Femur (tissue), 1 donor: ENCODE results near the gene CHRDL1.
A peak's percentile ranks its signal among the peaks of the same experiment; 100 is the strongest.
"Not testable (repeated sequence)": the region's sequence is repeated elsewhere in the genome, so short reads cannot be mapped to it uniquely, and the experiment has no call there.

Experiments used
- DNase-seq: peaks from one replicate; pipeline ENCODE4 v3.0.0-alpha.2; 2017

CHRDL1 gene

DNA sequence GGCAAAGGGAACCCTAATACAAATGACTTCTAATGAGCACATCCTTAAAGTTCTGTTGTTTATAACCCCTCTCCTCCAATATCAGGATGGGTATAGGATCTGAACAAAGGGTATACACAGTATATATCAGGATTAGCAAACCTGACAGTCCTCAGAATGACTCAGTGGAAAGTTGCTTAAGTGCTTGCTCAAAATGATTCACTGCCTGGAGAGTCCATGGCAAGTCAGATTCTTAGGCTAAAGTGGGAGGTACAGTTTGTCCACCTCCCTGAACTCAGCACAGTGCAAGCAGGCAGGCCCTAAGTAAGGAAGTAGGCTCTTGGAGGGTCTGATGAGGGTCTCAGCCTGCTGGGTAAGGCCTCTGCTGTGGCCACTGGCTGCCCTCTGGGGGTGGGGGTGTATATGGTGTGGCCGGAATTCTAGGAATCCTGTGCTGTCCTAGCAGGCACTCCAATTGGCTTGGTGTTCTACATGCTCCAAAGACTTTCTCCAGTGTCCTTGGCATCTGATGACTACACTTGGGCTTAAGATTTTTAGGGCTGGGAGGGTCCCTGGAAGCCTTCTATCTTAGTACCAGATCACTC is 54.3 kb downstream of the CHRDL1 start:
- no peak for DNase-seq

DNA sequence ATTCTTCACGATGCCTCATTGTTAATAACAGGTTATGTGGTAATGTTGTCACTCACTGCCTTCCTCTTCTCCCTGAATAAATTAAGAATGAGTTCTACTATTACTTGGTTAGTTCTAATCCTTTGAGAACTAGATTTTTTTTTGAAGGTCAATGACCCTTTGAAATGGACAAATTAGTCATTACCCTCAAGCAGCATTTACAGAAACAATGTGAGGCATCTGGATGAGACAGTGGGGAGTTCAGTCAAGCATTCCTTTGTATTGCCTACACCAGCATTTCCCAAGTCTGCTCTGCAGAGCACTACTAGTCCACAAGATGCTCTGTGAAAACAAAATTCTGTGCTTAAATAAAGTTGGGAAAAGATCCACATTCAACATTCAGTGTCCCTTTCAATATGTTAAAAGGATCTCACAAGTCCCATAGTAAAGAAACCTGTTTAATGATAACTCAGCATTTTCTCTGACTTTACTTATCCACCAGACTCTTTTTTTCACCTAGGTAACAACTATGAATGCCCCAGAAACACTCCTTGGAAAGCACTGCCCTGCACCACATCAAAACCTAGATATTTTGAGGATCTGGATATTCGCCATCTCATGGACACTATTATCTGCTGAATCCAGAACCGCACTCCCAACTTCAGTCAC is 60.6 kb downstream of the CHRDL1 start:
- no peak for DNase-seq

DNA sequence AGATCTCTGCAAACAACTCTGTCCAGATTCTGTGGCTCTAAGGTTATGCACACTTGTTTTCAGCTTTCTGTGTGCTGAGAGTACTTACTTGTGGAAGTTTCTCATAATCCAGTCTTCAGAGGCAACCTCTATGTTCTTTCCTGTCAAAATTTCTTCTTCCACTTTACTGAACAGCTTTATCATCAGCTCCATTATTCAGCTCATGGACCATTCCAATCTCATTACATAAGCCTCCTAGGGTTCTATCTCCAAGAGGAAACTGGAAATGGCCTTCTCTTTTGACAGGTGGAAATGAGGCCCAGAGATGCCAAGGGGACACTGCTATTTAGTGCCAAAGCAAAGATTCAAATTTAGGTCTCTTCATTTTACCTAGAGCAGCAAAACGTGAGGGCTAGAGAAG is 61.3 kb downstream of the CHRDL1 start:
- DNase-seq: no peak

DNA sequence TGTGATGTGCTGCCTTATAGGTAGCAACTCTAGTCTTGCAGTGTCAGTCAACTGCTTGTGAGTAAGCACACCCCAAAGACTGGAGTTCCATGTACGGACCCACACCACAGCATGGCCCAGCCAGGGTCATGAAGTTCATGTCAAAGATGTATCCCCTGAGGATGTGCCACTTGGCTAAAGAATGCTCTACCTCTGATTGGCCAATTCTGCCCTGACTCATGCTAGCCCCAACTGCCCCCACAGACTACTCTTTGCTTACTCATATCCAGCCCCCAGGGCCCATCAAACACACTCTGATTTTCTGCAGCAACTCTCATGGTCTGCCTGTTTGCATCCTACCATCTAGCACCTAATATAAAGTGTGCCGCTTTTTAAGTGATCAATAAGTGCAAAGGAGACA is 62.5 kb downstream of the CHRDL1 start:
- no peak for DNase-seq

DNA sequence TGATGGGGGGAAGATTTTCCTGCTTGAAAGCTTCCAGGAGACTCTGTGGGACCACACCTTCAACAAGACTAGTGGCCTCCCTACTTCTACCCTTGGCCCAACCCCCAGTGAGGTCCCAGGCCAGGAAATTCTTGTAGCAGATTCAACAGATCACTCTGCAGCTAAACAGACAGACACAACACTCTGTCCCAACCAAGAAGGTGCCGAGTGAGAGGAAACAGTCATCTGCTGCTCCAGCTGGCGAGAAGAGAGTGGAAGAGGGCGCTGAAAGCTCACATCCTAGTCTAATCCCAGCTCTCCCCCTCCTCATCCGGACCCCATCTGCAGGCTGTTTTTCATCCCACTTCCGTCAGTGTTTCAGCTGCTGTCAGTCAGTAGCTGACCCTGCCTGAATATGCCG is 63.4 kb downstream of the CHRDL1 start:
- peak; percentile 22 for DNase-seq

- no peak for DNase-seq
Measured at GRCh38 chrX:110723844-110724243, 71.8 kb downstream of the CHRDL1 start.

GRCh38 chrX:110722135-110722534 is 73.5 kb downstream of the CHRDL1 start:
- no peak for DNase-seq

DNA sequence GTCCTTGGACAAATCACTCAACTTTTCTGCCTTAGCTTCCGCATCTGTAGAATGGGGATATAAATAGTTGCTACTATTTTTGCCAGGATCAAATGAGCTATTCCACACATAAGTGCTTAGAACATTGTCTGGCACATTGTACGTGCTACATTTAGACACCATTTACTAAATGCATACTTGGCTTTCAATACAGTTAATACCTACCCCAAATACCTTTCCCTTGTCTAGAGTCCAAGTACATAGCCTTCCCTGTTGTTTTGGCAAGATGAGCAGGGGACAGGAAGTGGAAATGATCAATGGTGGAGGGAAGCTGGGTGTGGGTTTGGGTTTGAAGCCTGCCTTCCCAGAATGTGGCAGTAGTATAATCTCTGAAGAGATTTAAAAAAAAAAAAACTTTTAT is 82.0 kb downstream of the CHRDL1 start:
- DNase-seq: no peak

- DNase-seq: no peak
Measured at GRCh38 chrX:110706446-110706845, 89.2 kb downstream of the CHRDL1 start.

GRCh38 chrX:110703641-110704040 is 92.0 kb downstream of the CHRDL1 start:
- no peak for DNase-seq

DNA sequence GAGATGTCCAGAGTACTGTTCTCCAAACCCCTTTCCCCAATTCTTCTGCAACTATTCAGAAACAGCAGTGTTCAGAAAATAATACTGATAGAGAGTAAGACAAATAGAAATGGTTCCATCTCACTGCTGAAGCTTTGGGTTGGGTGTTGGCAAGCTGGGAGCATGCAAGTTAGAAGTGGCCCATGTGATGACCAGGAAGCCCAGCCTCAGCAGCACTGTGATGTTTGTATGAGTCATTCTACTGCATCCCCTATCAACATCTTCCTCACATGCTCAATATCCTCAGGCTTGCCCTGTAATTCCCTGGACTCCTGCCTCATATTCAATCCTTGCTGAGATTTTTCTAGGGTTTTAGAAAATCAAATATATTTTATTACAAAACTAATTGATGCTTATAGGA is 96.5 kb downstream of the CHRDL1 start:
- no peak for DNase-seq

DNA sequence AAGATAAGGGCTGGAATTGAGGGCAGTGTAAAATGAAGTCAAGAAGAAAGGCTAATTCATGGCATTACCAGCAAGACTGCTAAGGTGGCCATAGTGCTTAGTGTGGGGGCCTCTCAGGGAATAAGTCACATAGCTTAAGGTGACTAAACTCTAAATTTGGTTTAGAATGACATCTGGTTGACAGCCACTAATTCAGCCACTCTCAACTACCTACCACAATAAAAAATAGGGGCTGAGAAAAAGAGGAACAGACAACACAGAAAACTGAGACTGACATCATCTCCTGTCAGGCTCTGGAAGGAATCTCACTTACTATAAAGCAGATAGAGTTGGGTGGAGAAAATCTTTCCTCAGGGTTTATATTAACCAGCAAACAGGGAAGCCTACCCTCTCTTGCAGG is 96.9 kb downstream of the CHRDL1 start:
- DNase-seq: no peak

- DNase-seq: no peak
Measured at GRCh38 chrX:110692866-110693265, 102.8 kb downstream of the CHRDL1 start.

DNA sequence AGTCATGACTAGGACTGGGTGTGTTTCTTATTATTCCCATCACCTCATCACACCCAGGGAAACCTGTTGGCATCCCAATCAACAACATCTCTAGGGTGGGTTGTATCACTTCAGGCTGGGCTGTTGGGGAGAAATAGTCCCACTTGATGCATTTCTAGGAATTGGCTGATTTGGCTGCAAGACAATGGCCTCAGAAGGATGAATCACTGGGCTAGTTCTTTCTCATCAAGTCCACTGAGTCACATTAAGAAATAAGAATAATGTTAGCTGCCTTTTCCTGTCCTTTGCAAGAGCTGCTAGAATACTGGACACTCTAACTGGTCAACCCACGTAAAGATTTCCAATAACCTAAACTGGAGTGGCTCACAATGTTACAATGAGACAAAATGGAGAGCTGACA is 104.2 kb downstream of the CHRDL1 start:
- no peak for DNase-seq

DNA sequence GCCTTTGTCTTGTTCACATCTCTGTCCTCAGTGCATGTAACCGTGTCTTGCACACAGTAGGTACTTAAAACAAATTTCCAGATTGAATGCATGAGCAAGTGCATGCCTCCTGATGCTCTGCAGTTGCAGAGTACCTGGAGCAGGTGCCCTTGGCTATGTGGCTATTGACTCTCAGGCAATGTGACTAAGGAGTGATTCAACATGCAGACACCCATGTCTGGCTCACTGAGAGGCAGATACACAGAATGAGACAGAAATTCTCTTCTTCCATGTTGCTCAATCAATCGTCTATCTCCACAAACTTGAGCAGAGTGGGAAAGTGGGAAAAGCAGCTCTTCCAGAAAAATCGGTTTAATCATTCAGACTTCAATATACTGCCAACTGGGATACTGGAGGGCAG is 111.0 kb downstream of the CHRDL1 start:
- DNase-seq: no peak

GRCh38 chrX:110683925-110684324 is 111.7 kb downstream of the CHRDL1 start:
- no peak for DNase-seq

DNA sequence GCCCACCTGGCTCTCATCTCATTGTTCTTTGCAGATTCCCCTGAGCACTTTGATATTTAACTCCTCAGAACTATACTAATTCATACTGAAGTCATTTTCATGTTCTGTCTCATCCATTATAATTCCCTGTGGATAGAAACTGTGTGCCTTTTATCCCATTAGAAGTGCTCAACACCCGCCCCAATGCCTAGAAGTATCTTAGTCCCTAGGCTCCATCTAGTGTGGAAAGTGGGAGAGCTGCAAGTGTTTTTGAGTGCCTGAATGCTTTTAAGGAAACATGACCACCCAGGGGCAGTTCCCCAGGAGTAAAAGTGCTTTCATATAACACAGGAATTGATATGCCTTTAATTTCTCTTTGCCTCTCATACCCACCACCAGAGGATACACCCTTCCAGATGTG is 117.0 kb downstream of the CHRDL1 start:
- DNase-seq: no peak

- no peak for DNase-seq
Measured at GRCh38 chrX:110675886-110676285, 119.7 kb downstream of the CHRDL1 start.

DNA sequence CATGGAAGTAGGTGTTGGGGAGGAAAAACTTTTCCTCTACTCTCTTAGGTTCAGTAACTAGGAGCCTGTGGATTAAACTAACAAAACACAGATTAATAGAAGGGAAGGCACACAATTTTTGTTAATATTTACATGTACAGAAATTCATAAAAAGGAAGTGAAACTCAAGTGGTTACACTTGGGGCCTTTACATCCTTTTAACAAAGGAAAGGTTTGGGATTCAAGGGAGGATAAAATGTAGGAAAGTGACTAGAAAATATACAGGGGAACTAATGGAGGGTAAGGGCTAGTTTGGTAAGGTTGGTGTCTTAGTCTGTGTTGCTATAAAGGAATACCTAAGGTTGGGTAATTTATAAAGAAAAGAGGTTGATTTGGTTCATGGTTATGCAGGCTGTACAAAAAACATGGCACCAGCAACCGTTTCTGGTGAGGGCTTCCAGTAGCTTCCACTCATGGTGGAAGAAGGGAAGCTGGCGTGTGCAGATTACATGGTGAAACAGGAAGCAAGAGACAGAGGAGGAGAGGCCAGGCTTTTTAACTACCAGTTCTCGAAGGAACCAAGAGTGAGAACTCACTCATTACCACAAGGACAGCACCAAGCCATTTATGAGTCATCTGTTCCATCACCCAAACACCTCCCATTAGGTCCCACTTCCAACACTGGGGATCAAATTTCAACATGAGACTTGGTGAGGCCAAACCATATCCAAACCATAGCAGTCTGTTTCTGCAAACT is 124.4 kb downstream of the CHRDL1 start:
- no peak for DNase-seq

DNA sequence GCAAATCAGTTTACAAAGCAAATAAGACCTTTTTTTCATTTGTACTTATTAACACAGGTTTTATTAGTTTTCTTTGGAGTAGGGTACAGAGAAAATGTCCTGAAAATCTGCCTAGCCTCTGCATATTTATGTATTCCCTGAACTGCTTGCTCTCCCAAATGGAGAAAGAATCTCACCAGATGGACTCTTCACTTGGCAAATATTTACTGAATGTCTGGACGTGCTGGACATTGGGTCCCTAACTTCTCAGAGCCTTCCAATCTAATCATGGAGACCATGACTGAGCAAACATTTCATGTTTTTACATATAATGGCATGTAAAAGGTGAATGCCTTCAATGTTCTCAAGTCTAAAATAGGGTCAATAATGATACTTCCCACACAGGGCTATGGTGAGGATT is 126.0 kb downstream of the CHRDL1 start:
- no peak for DNase-seq

DNA sequence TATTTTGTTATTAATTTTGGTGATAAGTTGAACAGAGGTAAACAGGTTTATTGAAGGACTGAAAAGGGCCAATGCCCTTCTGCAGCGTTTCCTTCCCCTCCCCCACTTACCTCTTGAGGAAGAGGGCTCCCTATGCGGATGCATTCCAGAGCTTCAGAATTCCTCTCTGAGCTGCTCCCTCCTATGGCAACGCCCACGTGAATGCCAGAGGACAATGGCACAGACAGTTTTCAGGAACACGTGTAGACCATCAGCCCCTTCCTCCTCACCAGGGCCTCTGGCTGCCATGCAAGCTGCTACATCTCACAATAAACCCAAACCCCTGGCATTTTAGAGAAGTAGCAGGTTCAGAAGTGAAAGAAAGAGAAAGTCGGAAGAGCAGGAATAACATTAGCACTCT is 127.9 kb downstream of the CHRDL1 start:
- no peak for DNase-seq

DNA sequence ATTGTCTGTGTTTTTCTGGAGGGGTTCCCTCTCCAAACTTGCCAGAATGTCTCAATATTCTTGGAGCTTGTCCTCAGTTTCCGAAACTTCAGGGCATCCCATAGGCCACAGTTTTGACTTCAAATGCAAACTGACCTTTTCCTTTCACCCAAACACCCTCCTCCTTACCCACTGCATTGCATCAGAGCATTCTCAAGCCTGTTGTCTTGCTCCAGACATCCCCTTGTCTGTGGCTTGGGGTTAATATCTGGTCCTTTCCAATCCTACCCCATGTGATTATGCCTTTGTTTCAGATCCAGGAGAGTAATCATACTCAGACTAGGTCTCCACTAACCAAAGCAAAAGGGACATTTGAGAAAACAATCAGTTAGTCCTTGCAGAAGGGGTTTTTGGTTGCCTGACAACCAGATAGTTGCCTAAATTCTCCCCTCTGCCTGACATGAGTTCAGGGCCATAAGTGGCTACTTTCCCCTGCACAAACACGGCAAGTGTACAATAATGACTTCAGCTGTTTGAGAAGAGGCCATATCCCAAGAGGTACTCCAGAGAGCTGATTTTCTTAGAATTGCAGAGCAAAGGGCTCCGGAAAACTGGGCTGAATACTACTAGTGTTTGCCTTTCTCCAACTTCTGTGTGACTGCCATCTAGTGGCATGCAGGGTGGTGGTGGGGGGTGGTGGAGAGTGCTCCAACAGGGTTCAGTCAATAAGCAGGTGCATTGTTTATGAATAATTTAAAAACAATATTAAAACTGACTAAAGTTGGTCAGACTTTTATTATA is 130.2 kb downstream of the CHRDL1 start:
- DNase-seq: peak; percentile 36

GRCh38 chrX:110657073-110657472 is 138.5 kb downstream of the CHRDL1 start:
- no peak for DNase-seq

DNA sequence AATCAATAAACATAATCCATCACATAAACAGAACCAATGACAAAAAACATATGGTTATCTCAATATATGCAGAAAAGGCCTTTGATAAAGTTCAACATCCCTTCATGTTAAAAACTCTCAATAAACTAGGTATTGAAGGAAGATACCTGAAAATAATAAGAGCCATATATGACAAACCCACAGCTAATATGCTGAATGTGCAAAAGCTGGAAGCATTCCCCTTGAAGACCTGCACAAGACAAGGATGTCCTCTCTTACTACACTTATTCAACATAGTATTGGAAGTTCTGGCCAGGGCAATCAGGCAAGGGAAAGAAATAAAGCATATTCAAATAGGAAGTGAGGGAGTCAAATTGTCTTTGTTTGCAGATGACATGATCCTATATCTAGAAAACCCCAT is 141.3 kb downstream of the CHRDL1 start:
- not testable (repeated sequence) for DNase-seq
